Neural progenitor cell (in vitro differentiated cells): ENCODE data around the gene TMEM175. TPM values are rescaled to one million over a fixed set of nuclear protein-coding genes. Genes with fewer than 3 reads are reported as not detected.

Source experiments
- DNase-seq: peaks from one replicate; pipeline ENCODE4 v3.0.0-alpha.2; 2016; ENCODE audit warnings: low spot score
- H2AFZ ChIP-seq: fragments of 200-600 bp; sonication (generic); replicated peaks from 2 replicates; pipeline ENCODE4 v1.6.1; 2016; ENCODE audit warnings: antibody characterized with exemption
- H3F3A ChIP-seq: fragments of 200-600 bp; sonication (generic); 2 replicates; pipeline ENCODE4 v1.6.1; 2016; ENCODE audit warnings: antibody characterized with exemption, low read depth
- H3K27ac ChIP-seq: fragments of 200-600 bp; sonication (generic); 2 replicates; pipeline ENCODE4 v1.5.1; 2016; ENCODE audit warnings: mild to moderate bottlenecking
- H3K27me3 ChIP-seq: fragments of 200-600 bp; sonication (generic); 2 replicates; pipeline ENCODE4 v1.6.1; 2016; ENCODE audit warnings: mild to moderate bottlenecking, moderate library complexity
- H3K36me3 ChIP-seq: fragments of 200-600 bp; sonication (generic); 2 replicates; pipeline ENCODE4 v1.5.1; 2016
- H3K4me1 ChIP-seq: fragments of 200-600 bp; sonication (generic); 2 replicates; pipeline ENCODE4 v1.6.1; 2016; ENCODE audit warnings: mixed run types
- H3K4me2 ChIP-seq: fragments of 200-600 bp; sonication (generic); 2 replicates; pipeline ENCODE4 v1.6.1; 2016
- H3K4me3 ChIP-seq: fragments of 200-600 bp; sonication (generic); 2 replicates; pipeline ENCODE4 v1.5.1; 2016
- H3K79me2 ChIP-seq: fragments of 200-600 bp; sonication (generic); 2 replicates; pipeline ENCODE4 v1.6.1; 2016; ENCODE audit warnings: low read depth
- H3K9ac ChIP-seq: fragments of 200-600 bp; sonication (generic); 2 replicates; pipeline ENCODE4 v1.6.1; 2016
- H3K9me3 ChIP-seq: fragments of 200-600 bp; sonication (generic); 2 replicates; pipeline ENCODE4 v1.5.1; 2016; ENCODE audit warnings: low read depth
- H4K20me1 ChIP-seq: fragments of 200-600 bp; sonication (generic); 2 replicates; pipeline ENCODE4 v1.6.1; 2016; ENCODE audit warnings: low read depth
- H3K27ac Mint-ChIP-seq: 3 replicates; pipeline ENCODE4 v1.8.0; 2021; ENCODE audit warnings: mixed read lengths
- H3K27me3 Mint-ChIP-seq: 2 replicates; pipeline ENCODE4 v1.8.0; 2022; ENCODE audit warnings: low read depth, mild to moderate bottlenecking, inconsistent platforms, moderate library complexity, mixed read lengths; ENCODE audit not compliant: insufficient read depth
- H3K36me3 Mint-ChIP-seq: 3 replicates; pipeline ENCODE4 v1.8.0; 2021; ENCODE audit warnings: mixed read lengths
- H3K4me1 Mint-ChIP-seq: 3 replicates; pipeline ENCODE4 v1.8.0; 2021; ENCODE audit warnings: mixed read lengths
- H3K4me3 Mint-ChIP-seq: 3 replicates; pipeline ENCODE4 v1.8.0; 2021; ENCODE audit warnings: mild to moderate bottlenecking, moderate library complexity, mixed read lengths
- H3K9me3 Mint-ChIP-seq: 3 replicates; pipeline ENCODE4 v1.8.0; 2020; ENCODE audit warnings: mixed read lengths
- CTCF ChIP-seq: fragments of 200-600 bp; sonication (generic); IDR thresholded peaks from 2 replicates; pipeline ENCODE4 v1.5.1; 2017; ENCODE audit warnings: antibody characterized with exemption, mild to moderate bottlenecking
- EZH2 ChIP-seq: fragments of 200-600 bp; sonication (generic); IDR thresholded peaks from 2 replicates; pipeline ENCODE4 v1.6.1; 2017; ENCODE audit warnings: antibody characterized with exemption, mild to moderate bottlenecking, moderate library complexity
- EZH2phosphoT487 ChIP-seq: fragments of 200-600 bp; sonication (generic); IDR thresholded peaks from 2 replicates; pipeline ENCODE4 v1.6.1; 2017; ENCODE audit warnings: antibody characterized with exemption
- total RNA-seq: library from RNA; depleted of rRNA; stranded (reverse); fragments of >200 nt; gene quantifications from 2 replicates; pipeline ENCODE4 v1.2.3, GENCODE V29; 2015; ENCODE audit warnings: low replicate concordance

TMEM175 gene
- total RNA-seq, 1 donor from 2014 or later: 4.4 TPM

- Histone ChIP-seq H3K4me3 (no peak overlapping the region), H2AFZ (no peak overlapping the region), H3F3A (no peaks in the 10 kb centered on the region), H3K36me3 (no peaks in the 10 kb centered on the region), H3K27ac (no peak overlapping the region), H3K9me3 (no peaks in the 10 kb centered on the region), H3K4me2 (no peak overlapping the region), H3K79me2 (no peaks in the 10 kb centered on the region), H3K4me1 (peaks cover 4% of the 10 kb centered on the region), H3K27me3 (no peaks in the 10 kb centered on the region), H4K20me1 (no peaks in the 10 kb centered on the region), H3K9ac (no peak overlapping the region)
- H3K27me3 Mint-ChIP-seq: peaks cover 3% of the 10 kb centered on the region
- no peaks in the 10 kb centered on the region for H3K9me3 Mint-ChIP-seq
- no peak for DNase-seq
- TF ChIP-seq EZH2 (no peak), EZH2phosphoT487 (no peak), CTCF (no peak)
- peaks cover 3% of the 10 kb centered on the region for H3K4me1 Mint-ChIP-seq
- H3K36me3 Mint-ChIP-seq: peaks cover 7% of the 10 kb centered on the region
- no peak overlapping the region for H3K27ac Mint-ChIP-seq
- no peak overlapping the region for H3K4me3 Mint-ChIP-seq
Measured at GRCh38 chr4:951594-952468, 19.6 kb downstream of the TMEM175 start.

GRCh38 chr4:952881-953573 is 20.8 kb downstream of the TMEM175 start:
- no peak overlapping the region for H3K27ac ChIP-seq
- H3K4me3 ChIP-seq: no peak overlapping the region
- no peaks in the 10 kb centered on the region for H4K20me1 ChIP-seq
- H3K27me3 ChIP-seq: no peaks in the 10 kb centered on the region
- H3K9ac ChIP-seq: no peak overlapping the region
- Mint-ChIP-seq H3K27me3 (peaks cover 3% of the 10 kb centered on the region), H3K4me1 (peaks cover 3% of the 10 kb centered on the region), H3K9me3 (no peaks in the 10 kb centered on the region), H3K4me3 (no peak overlapping the region), H3K27ac (no peak overlapping the region), H3K36me3 (peaks cover 7% of the 10 kb centered on the region)
- peaks cover 4% of the 10 kb centered on the region for H3K4me1 ChIP-seq
- DNase-seq: no peak
- H3K79me2 ChIP-seq: no peaks in the 10 kb centered on the region
- H3K4me2 ChIP-seq: no peak overlapping the region
- no peaks in the 10 kb centered on the region for H3K36me3 ChIP-seq
- no peaks in the 10 kb centered on the region for H3K9me3 ChIP-seq
- no peak overlapping the region for H2AFZ ChIP-seq
- H3F3A ChIP-seq: no peaks in the 10 kb centered on the region
- no peak for TF ChIP-seq CTCF
- TF ChIP-seq EZH2phosphoT487: no peak
- TF ChIP-seq EZH2: no peak

DNA sequence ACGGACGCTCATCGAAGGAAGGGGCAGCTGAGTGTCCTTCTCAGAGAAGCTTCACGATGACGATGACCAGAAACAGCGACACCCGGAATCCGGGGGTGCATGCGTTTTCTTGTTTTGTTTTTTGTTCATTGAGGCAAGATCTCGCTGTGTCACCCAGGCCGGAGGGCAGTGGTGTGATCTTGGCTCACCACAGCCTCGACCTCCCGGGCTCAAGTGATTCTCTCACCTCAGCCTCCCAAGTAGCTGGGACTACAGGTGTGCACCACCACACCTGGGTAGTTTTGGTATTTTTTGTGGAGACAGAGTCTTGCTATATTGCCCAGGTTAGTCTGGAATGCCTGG is 21.3 kb downstream of the TMEM175 start:
- H3K9me3 ChIP-seq: no peaks in the 10 kb centered on the region
- no peaks in the 10 kb centered on the region for H3F3A ChIP-seq
- peaks cover 4% of the 10 kb centered on the region for H3K4me1 ChIP-seq
- H4K20me1 ChIP-seq: no peaks in the 10 kb centered on the region
- Mint-ChIP-seq H3K27ac (no peak overlapping the region), H3K4me1 (peaks cover 3% of the 10 kb centered on the region), H3K36me3 (peaks cover 8% of the 10 kb centered on the region), H3K9me3 (no peaks in the 10 kb centered on the region), H3K4me3 (no peak overlapping the region), H3K27me3 (peaks cover 5% of the 10 kb centered on the region)
- H3K79me2 ChIP-seq: no peaks in the 10 kb centered on the region
- no peak overlapping the region for H3K4me2 ChIP-seq
- H3K27ac ChIP-seq: no peak overlapping the region
- H3K9ac ChIP-seq: no peak overlapping the region
- H3K36me3 ChIP-seq: no peaks in the 10 kb centered on the region
- no peak overlapping the region for H3K4me3 ChIP-seq
- no peak for DNase-seq
- H3K27me3 ChIP-seq: no peaks in the 10 kb centered on the region
- H2AFZ ChIP-seq: no peak overlapping the region
- TF ChIP-seq EZH2phosphoT487 (no peak), EZH2 (no peak), CTCF (no peak)
